HG03432 (cell line): ENCODE measurements around the gene HOXC9.

Experiments
- ATAC-seq: cut with Tn5 transposase; IDR thresholded peaks from one replicate; pipeline ENCODE4 v1.9.1; 2021; ENCODE audit warnings: mild to moderate bottlenecking, moderate library complexity; ENCODE audit not compliant: unreplicated experiment

Gene HOXC9

DNA sequence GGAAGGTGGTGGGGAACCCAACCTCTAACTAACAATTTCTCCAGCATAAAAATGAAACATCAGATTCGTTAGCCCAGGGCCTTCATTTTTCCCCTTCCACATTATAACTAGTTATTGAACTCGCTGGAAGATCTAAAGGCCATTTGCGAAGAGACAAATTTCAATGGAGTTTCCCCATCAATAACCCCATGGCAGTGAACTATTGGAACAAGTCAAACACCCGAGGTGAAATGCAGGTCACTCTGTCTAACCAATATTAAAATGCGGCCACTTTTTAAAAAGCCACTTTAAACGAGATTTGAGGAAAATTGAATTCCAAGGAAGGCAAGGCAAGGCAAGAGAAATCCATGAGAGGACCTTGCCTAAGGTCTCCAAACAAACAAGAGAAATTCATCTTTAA lies 49.1 kb downstream of the HOXC9 start:
- no peak for ATAC-seq

DNA sequence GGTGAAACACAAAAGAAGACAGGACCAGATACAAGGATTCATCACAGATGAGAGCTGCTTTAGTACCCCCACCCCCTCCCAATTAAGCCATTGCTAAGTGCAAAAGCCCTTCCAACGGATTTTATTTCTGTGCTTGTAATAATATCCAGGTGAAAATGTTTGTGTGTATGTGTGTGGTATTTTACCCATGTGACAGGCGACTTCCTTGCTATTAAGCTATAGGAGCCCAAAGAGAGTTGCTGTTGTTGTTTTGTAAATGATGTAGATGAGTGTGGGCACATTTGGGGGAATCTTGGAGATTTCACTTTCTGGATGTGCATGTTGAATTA lies 50.5 kb downstream of the HOXC9 start:
- ATAC-seq: no peak

DNA sequence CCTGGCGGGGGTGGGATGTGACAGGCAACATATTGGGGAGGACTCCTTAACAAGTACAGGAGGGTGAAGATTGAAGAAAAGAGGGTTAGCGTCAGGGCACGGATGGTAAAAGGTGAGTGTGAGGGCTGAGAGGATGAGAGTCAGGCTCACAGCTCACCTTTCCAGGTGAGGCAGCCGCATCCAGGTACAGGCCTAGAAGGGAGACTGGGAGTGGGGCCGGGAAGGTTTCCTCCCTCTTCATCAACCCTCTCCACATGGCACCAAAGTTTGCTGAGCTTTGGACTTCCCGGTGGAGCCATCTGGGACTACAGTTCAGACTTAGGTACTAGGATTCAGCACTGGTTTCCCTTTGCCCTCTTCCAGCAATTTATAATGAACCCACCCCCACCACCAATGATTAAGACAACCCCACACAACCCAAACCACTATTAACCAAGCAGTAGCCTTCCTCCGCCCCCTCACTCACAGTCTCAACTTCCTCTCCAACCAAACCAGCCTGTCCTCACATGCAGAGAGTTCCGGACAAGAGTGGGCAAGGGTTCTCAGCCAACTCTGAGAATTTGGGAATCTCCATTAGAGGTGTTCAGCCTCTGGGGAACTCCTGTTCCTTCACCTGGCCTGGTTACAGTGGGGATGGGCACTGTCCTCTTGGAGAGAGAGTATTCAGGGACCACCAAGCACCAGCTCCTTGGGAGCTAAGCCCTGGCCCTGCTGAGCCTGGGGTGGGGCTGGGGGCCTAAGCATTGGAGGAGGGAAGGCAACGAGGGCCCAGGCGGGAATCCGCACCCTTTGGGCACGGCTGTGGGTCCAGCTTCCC lies 51.3 kb downstream of the HOXC9 start:
- ATAC-seq: no peak

DNA sequence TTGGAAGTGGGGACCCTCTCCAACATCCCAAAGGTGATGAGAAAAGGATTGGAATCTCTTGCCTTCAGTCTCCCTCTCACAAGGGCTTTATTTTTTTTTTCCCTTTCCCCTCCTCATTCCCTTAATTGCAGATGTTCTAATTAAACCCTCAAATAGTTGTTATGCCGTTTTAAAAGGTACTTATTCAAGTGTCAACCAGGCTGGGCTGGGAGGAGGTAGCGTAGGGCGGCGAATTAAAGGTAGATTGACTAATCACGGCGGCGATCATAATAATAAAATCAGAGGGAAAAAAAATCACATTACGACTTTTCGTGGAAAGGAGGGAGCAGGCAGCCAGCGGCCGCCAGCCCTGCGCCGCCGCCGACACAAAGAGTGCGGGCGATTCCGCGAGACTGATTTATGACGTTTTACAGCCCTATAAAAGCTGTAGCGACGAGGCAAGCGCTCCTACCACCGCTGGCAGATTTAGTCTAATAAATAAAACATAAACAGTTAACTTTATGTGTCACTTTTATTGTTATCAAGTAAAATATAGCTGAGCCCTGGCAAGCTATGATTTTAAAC lies 52.0 kb downstream of the HOXC9 start:
- no peak for ATAC-seq

- no peak for ATAC-seq
Measured at GRCh38 chr12:54052438-54053002, 52.6 kb downstream of the HOXC9 start.
